SK-N-SH treated with all-trans-retinoic acid at 6 μM for 48 hours (cell line): ENCODE results near the gene SH3D21.
A peak's percentile ranks its signal among the peaks of the same experiment; 100 is the strongest.

ENCODE experiments used
- ATAC-seq: fragments of 200-7000 bp; cut with Tn5 transposase; 3 replicates; pipeline ENCODE4 v1.9.1; 2020; ENCODE audit warnings: mild to moderate bottlenecking, moderate library complexity
- ARNTL ChIP-seq: fragments of 450-650 bp; formaldehyde crosslinking; IDR thresholded peaks from 2 replicates; pipeline ENCODE4 v1.5.0; 2020; ENCODE audit warnings: low read depth, mild to moderate bottlenecking, moderate library complexity, borderline replicate concordance
- BACH2 ChIP-seq: fragments of 250-450 bp; sonication (Bioruptor Pico); IDR thresholded peaks from 2 replicates; pipeline ENCODE4 v1.9.0; 2021; ENCODE audit warnings: mild to moderate bottlenecking, borderline replicate concordance
- CSDC2 ChIP-seq: fragments of 250-450 bp; sonication (Bioruptor Pico); IDR thresholded peaks from 2 replicates; pipeline ENCODE4 v1.5.0; 2020; ENCODE audit warnings: mild to moderate bottlenecking, moderate library complexity
- CSRNP3 ChIP-seq: fragments of 250-450 bp; sonication (Bioruptor Pico); IDR thresholded peaks from 2 replicates; pipeline ENCODE4 v1.5.1; 2021; ENCODE audit warnings: mild to moderate bottlenecking, moderate library complexity
- GLIS3 ChIP-seq: fragments of 250-450 bp; sonication (Bioruptor Pico); IDR thresholded peaks from 2 replicates; pipeline ENCODE4 v1.5.0; 2020; ENCODE audit warnings: mild to moderate bottlenecking, moderate library complexity
- OSR1 ChIP-seq: fragments of 250-450 bp; sonication (Bioruptor Pico); IDR thresholded peaks from 2 replicates; pipeline ENCODE4 v1.8.0; 2022; ENCODE audit warnings: moderate library complexity, mild to moderate bottlenecking, inconsistent platforms
- PATZ1 ChIP-seq: fragments of 250-450 bp; sonication (Bioruptor Pico); IDR thresholded peaks from 2 replicates; pipeline ENCODE4 v1.8.0; 2020; ENCODE audit warnings: mild to moderate bottlenecking, moderate library complexity, borderline replicate concordance
- POU6F1 ChIP-seq: fragments of 250-450 bp; sonication (Bioruptor Pico); IDR thresholded peaks from 2 replicates; pipeline ENCODE4 v1.8.0; 2021; ENCODE audit warnings: low read depth, mild to moderate bottlenecking, moderate library complexity, borderline replicate concordance
- PPARA ChIP-seq: fragments of 250-450 bp; sonication (Bioruptor Pico); IDR thresholded peaks from 2 replicates; pipeline ENCODE4 v1.5.0; 2020; ENCODE audit warnings: mild to moderate bottlenecking, borderline replicate concordance
- SNAI2 ChIP-seq: fragments of 250-450 bp; sonication (Bioruptor Pico); IDR thresholded peaks from 2 replicates; pipeline ENCODE4 v1.5.0; 2020; ENCODE audit warnings: mild to moderate bottlenecking, moderate library complexity
- TCF4 ChIP-seq: fragments of 250-450 bp; sonication (Bioruptor Pico); IDR thresholded peaks from 2 replicates; pipeline ENCODE4 v1.8.0; 2021; ENCODE audit warnings: mild to moderate bottlenecking, moderate library complexity, borderline replicate concordance
- TOX ChIP-seq: fragments of 250-450 bp; sonication (Bioruptor Pico); IDR thresholded peaks from 2 replicates; pipeline ENCODE4 v1.8.0; 2021; ENCODE audit warnings: mild to moderate bottlenecking, moderate library complexity, borderline replicate concordance
- TSHZ2 ChIP-seq: fragments of 250-450 bp; sonication (Bioruptor Pico); IDR thresholded peaks from 2 replicates; pipeline ENCODE4 v1.5.0; 2020; ENCODE audit warnings: mild to moderate bottlenecking, moderate library complexity
- ZFP3 ChIP-seq: fragments of 250-450 bp; sonication (Bioruptor Pico); IDR thresholded peaks from 2 replicates; pipeline ENCODE4 v1.5.0; 2020; ENCODE audit warnings: mild to moderate bottlenecking, moderate library complexity
- ZNF70 ChIP-seq: fragments of 450-650 bp; formaldehyde crosslinking; IDR thresholded peaks from 2 replicates; pipeline ENCODE4 v1.5.0; 2020; ENCODE audit warnings: mild to moderate bottlenecking, moderate library complexity
- ZNF8 ChIP-seq: fragments of 450-650 bp; formaldehyde crosslinking; IDR thresholded peaks from 2 replicates; pipeline ENCODE4 v1.5.0; 2020; ENCODE audit warnings: mild to moderate bottlenecking, moderate library complexity

Gene SH3D21

GRCh38 chr1:36279110-36279788, 26.9 kb upstream of the SH3D21 start:
- 0 out of 3 replicates have a peak, but pooled peaks have one; percentile 24 for ATAC-seq
- TF ChIP-seq CSRNP3 (no peak), POU6F1 (CRISPR knock-in tag) (no peak), TSHZ2 (CRISPR knock-in tag) (no peak), OSR1 (CRISPR knock-in tag) (no peak), SNAI2 (CRISPR knock-in tag) (no peak), GLIS3 (CRISPR knock-in tag) (no peak), CSDC2 (CRISPR knock-in tag) (no peak), BACH2 (CRISPR knock-in tag) (no peak)

GRCh38 chr1:36279789-36280296, 26.3 kb upstream of the SH3D21 start:
- TF ChIP-seq CSRNP3 (no peak), ZFP3 (CRISPR knock-in tag) (no peak), ZNF70 (CRISPR knock-in tag) (no peak), TSHZ2 (CRISPR knock-in tag) (no peak)
- no peak for ATAC-seq

- peak; percentile 63 for ATAC-seq
- TF ChIP-seq PPARA (CRISPR knock-in tag) (no peak), ARNTL (no peak), TOX (CRISPR knock-in tag) (no peak), GLIS3 (CRISPR knock-in tag) (no peak), SNAI2 (CRISPR knock-in tag) (no peak), BACH2 (CRISPR knock-in tag) (no peak), POU6F1 (CRISPR knock-in tag) (no peak), ZFP3 (CRISPR knock-in tag) (no peak), PATZ1 (CRISPR knock-in tag) (no peak), TCF4 (CRISPR knock-in tag) (no peak), ZNF8 (CRISPR knock-in tag) (no peak)
Observed at GRCh38 chr1:36284061-36284460, 22.1 kb upstream of the SH3D21 start.
